ENCODE data around the gene TMEM145.
"Not testable (repeated sequence)": the region's sequence is repeated elsewhere in the genome, so short reads cannot be mapped to it uniquely, and the experiment has no call there.

Gene TMEM145

GRCh38 chr19:42316223-42317211 is 3.4 kb downstream of the TMEM145 start:
- DNase-seq, result no peak

- no peak for DNase-seq
Observed at GRCh38 chr19:42317535-42317934, 4.4 kb downstream of the TMEM145 start.

GRCh38 chr19:42322305-42322704 is 9.2 kb downstream of the TMEM145 start:
- no peak for DNase-seq

- no peak for DNase-seq
Observed at GRCh38 chr19:42323473-42323851, 10.4 kb downstream of the TMEM145 start.

- DNase-seq, result no peak
Observed at GRCh38 chr19:42323852-42324654, 10.9 kb downstream of the TMEM145 start.

GRCh38 chr19:42324655-42325307 is 11.7 kb downstream of the TMEM145 start:
- DNase-seq, result no peak

- peak; percentile 99 for DNase-seq
Observed at GRCh38 chr19:42325308-42325895, 12.3 kb downstream of the TMEM145 start, which contains the start of gene MEGF8. MEGF8 (plus strand) TSS chr19:42325635; CDS start chr19:42326244, 609 bp downstream.

GRCh38 chr19:42325896-42326771 is 13.0 kb downstream of the TMEM145 start:
- DNase-seq, result peak; percentile 51

- no peak for DNase-seq
Observed at GRCh38 chr19:42326969-42327368, 13.9 kb downstream of the TMEM145 start.

GRCh38 chr19:42327381-42327780 is 14.3 kb downstream of the TMEM145 start:
- no peak for DNase-seq

- DNase-seq, result no peak
Observed at GRCh38 chr19:42328106-42328505, 15.0 kb downstream of the TMEM145 start.

- DNase-seq, result no peak
Observed at GRCh38 chr19:42328854-42329253, 15.7 kb downstream of the TMEM145 start.

GRCh38 chr19:42330241-42330711 is 17.2 kb downstream of the TMEM145 start:
- no peak for DNase-seq

- DNase-seq, result not testable (repeated sequence)
Observed at GRCh38 chr19:42331333-42331732, 18.2 kb downstream of the TMEM145 start.

GRCh38 chr19:42332059-42332458 is 18.9 kb downstream of the TMEM145 start:
- DNase-seq, result no peak

- no peak for DNase-seq
Observed at GRCh38 chr19:42333018-42333417, 19.9 kb downstream of the TMEM145 start.

- DNase-seq, result no peak
Observed at GRCh38 chr19:42333975-42334696, 21.0 kb downstream of the TMEM145 start.

- DNase-seq, result no peak
Observed at GRCh38 chr19:42334697-42335373, 21.7 kb downstream of the TMEM145 start.

GRCh38 chr19:42335374-42335936 is 22.3 kb downstream of the TMEM145 start:
- no peak for DNase-seq

GRCh38 chr19:42335971-42336370 is 22.9 kb downstream of the TMEM145 start:
- DNase-seq, result no peak

Measured in stimulated activated CD8-positive, alpha-beta memory T cell treated with anti-CD3 and anti-CD28 coated beads, Interleukin-4, amount 100 ng/mL, for 48 hours (primary cell).